NCI-H526 treated with DMSO at 0.1 percent for 48 hours (cell line): ENCODE data around the gene TMEM143.
"Not testable (repeated sequence)": the region's sequence is repeated elsewhere in the genome, so short reads cannot be mapped to it uniquely, and the experiment has no call there.

ENCODE experiments used
- DNase-seq: peaks from one replicate; lab custom pipeline; 2025; lab: John Stamatoyannopoulos, UW

TMEM143 gene

GRCh38 chr19:48330012-48330681 lies 33.6 kb downstream of the TMEM143 start:
- DNase-seq, result peak; percentile 79

- no peak for DNase-seq
These were observed 34.4 kb downstream of the TMEM143 start for GRCh38 chr19:48329167-48329891.

GRCh38 chr19:48325265-48325910 lies 38.4 kb downstream of the TMEM143 start, which contains the start of gene EMP3:
TSS of gene EMP3 (plus strand) at chr19:48325552. CDS start at chr19:48326845, 1,293 bp downstream.
- DNase-seq, result no peak

DNA sequence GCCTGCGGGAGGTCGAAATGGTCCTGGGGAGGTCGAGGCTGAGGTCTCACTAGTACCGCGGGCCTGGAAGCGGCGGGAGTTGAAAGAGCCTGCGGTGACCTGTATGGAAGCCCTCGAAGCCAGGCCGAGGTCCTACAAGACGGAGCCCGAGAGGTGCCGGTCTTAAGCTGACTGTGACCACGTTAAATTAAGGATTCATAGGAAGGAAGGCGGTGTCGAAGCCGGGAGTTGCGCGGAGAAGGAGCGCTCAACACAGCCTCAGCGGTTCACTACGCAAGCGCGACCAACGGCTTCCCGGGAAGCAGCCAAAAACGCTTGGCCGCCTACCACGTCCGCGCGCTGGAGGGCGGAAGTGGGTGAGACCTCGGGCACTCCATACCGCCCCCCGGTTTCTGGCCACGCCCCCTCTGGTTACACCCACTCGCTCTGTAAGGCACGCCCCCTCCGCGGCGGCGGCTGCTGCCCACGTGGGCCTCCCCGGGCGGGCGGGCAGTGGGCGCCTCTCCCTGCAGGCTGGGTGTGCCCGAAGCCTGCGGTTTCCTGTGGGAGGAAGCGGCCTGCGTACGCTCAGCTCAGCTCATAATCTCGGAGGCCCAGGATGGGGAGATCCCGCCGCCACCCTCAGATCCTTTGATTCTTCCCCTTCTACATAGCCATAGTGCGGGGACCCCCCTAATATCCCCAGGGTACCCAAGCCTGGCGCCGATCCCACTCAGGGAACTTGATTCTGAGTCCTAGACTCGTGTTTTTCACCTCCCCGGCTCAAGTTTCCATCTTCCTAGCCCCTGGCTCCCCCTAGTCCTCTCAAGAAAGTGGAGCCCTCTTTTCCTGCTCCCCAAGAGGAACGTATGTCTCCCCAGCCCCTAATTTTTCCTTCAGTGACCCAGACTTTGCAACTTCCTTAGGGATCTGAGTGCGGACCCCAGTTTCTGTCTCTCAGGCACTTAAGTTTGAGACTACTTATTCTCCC lies 41.8 kb downstream of the TMEM143 start:
- DNase-seq, result peak; percentile 90

- DNase-seq, result peak; percentile 86
These were observed 42.4 kb downstream of the TMEM143 start for GRCh38 chr19:48321372-48321621.

- peak; percentile 27 for DNase-seq
These were observed 43.8 kb downstream of the TMEM143 start for GRCh38 chr19:48319647-48320541.

GRCh38 chr19:48318286-48318987 lies 45.3 kb downstream of the TMEM143 start:
- DNase-seq, result no peak

- not testable (repeated sequence) for DNase-seq
These were observed 46.1 kb downstream of the TMEM143 start for GRCh38 chr19:48317708-48317960.

DNA sequence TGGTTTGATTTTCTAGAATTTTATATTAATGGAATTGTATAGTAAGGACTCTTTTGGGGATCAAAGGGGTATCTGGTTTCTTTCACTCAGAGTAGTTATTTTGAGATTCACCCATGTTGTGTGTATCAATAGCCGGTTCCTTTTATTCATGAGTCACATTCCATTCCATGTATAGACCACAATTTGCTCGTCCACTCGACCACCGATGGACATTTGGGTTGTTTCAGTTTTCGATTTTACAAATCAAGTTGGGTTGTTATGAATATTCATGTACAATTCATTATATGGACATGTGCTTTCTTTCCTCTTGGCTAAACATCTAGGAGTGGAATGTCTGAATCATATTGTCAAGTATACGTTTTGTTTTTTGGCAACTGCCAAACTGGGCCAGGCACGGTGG lies 48.0 kb downstream of the TMEM143 start:
- no peak for DNase-seq

DNA sequence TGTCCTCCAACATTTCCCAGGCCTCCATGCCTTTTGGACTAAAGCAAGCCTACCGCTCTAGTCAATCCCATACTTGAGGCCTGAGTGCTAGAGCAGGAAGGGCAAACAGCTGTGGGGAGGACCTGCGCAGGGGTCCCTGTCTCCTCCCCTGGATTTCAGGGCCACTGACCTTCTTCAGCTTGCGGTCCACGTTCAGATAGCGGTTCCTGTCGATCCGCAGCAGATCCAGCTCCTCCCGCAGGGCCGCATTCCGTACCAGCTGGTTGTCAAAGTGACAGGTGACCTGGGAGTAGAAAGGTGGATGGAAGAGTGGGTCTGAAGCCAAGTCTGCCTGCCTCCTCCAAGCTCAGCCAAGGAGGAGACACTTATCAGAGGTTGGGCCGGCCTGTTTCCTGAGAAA lies 52.4 kb downstream of the TMEM143 start:
- DNase-seq, result no peak

DNA sequence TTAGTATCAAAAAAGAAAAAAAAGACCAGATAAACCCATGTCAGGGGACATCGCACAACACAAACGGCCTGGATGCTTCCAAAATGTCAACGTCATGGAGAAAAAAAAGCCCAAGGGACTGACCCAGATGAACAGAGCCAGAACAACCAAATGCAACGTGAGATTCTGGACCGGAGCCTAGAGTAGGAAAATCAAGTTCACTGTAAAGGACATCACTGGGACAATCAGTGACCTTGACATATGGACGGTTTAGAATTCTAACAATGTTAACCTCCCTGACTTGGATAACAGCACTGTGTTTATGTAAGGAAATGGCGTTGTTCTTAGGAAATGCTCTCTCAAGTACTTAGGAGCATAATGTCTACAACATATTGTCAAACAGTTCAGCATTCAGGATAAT lies 53.5 kb downstream of the TMEM143 start:
- DNase-seq, result no peak

GRCh38 chr19:48309731-48310130 lies 54.0 kb downstream of the TMEM143 start:
- not testable (repeated sequence) for DNase-seq

- DNase-seq, result no peak
These were observed 54.8 kb downstream of the TMEM143 start for GRCh38 chr19:48308631-48309586.

DNA sequence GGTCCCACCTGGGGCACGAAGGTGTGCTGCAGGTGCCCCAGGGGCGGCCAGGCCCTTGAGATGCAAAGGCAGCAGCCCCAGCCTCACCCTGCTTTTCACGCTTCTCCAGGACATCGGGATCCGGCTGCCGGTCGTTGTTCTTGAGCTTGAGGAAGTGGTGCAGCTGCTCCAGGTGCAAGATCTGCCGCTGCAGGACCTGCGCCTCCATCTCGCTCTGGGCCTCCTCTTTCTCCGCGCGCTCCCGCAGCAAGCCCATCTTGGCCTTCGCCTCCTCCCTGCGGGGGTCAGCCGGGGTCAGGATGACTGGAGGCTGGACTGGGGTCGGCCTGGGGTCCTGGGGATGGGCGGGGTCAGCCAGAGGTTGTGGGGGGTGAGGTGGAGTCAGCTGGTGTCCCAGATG lies 59.9 kb downstream of the TMEM143 start:
- no peak for DNase-seq

DNA sequence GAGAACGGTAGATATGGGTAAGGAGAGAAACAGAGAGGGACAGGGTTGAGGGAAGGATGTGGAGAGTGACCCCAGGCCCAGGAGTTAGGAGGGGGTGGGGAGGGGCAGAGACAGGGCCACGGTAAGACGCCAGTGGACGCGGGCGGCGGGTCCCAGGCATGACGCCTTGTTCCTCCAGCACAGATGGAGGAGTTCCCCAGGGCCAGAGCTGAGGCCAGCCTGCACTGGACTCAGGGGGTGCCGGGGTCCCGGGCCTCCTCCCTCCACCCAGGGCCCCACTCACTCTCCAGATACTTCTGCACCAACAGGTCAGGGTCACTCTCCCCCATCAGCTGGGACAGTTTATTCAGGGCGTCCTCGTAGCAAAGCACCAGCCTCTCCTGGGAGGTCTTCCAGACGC lies 60.4 kb downstream of the TMEM143 start:
- DNase-seq, result no peak

DNA sequence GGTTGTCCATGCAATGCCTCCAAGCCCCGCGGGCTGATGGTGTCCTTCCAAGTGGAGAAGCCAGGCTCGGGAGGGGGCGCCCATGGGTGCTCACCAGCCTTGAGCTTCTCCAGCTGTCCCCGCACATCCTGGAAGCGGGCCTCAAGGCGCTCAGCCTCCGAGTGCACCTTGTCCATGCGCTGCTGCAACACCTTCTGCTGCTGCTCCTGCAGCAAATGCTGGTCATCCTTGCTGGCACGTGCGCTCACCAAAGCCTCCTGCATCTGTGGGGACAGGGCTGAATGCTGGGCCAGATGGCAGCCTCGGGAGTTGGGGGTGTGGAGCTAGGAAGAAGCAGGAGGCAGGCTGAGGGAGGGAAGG lies 61.2 kb downstream of the TMEM143 start:
- no peak for DNase-seq

GRCh38 chr19:48301886-48302599 lies 61.7 kb downstream of the TMEM143 start:
- no peak for DNase-seq

GRCh38 chr19:48297975-48298374 lies 65.8 kb downstream of the TMEM143 start:
- DNase-seq, result no peak
